SK-N-SH treated with all-trans-retinoic acid at 6 μM for 48 hours (cell line): ENCODE measurements around the gene RGS8.
A peak's percentile ranks its signal among the peaks of the same experiment; 100 is the strongest.

Source experiments
- ATAC-seq: fragments of 200-7000 bp; cut with Tn5 transposase; 3 replicates; pipeline ENCODE4 v1.9.1; 2020; ENCODE audit warnings: mild to moderate bottlenecking, moderate library complexity
- ARNTL ChIP-seq: fragments of 450-650 bp; formaldehyde crosslinking; IDR thresholded peaks from 2 replicates; pipeline ENCODE4 v1.5.0; 2020; ENCODE audit warnings: low read depth, mild to moderate bottlenecking, moderate library complexity, borderline replicate concordance
- CSDC2 ChIP-seq: fragments of 250-450 bp; sonication (Bioruptor Pico); IDR thresholded peaks from 2 replicates; pipeline ENCODE4 v1.5.0; 2020; ENCODE audit warnings: mild to moderate bottlenecking, moderate library complexity
- ESRRG ChIP-seq: fragments of 250-450 bp; sonication (Bioruptor Pico); IDR thresholded peaks from 2 replicates; pipeline ENCODE4 v1.6.1; 2021; ENCODE audit warnings: mild to moderate bottlenecking
- GLIS3 ChIP-seq: fragments of 250-450 bp; sonication (Bioruptor Pico); IDR thresholded peaks from 2 replicates; pipeline ENCODE4 v1.5.0; 2020; ENCODE audit warnings: mild to moderate bottlenecking, moderate library complexity
- ISL1 ChIP-seq: fragments of 250-450 bp; sonication (Bioruptor Pico); IDR thresholded peaks from 2 replicates; pipeline ENCODE4 v2.1.2; 2022; ENCODE audit warnings: mild to moderate bottlenecking, moderate library complexity
- OSR1 ChIP-seq: fragments of 250-450 bp; sonication (Bioruptor Pico); IDR thresholded peaks from 2 replicates; pipeline ENCODE4 v1.8.0; 2022; ENCODE audit warnings: moderate library complexity, mild to moderate bottlenecking, inconsistent platforms
- PPARA ChIP-seq: fragments of 250-450 bp; sonication (Bioruptor Pico); IDR thresholded peaks from 2 replicates; pipeline ENCODE4 v1.5.0; 2020; ENCODE audit warnings: mild to moderate bottlenecking, borderline replicate concordance
- RARB ChIP-seq: fragments of 250-450 bp; sonication (Bioruptor Pico); IDR thresholded peaks from 2 replicates; pipeline ENCODE4 v1.8.0; 2021; ENCODE audit warnings: mild to moderate bottlenecking, moderate library complexity
- SNAI2 ChIP-seq: fragments of 250-450 bp; sonication (Bioruptor Pico); IDR thresholded peaks from 2 replicates; pipeline ENCODE4 v1.5.0; 2020; ENCODE audit warnings: mild to moderate bottlenecking, moderate library complexity
- TCF4 ChIP-seq: fragments of 250-450 bp; sonication (Bioruptor Pico); IDR thresholded peaks from 2 replicates; pipeline ENCODE4 v1.8.0; 2021; ENCODE audit warnings: mild to moderate bottlenecking, moderate library complexity, borderline replicate concordance
- TSHZ2 ChIP-seq: fragments of 250-450 bp; sonication (Bioruptor Pico); IDR thresholded peaks from 2 replicates; pipeline ENCODE4 v1.5.0; 2020; ENCODE audit warnings: mild to moderate bottlenecking, moderate library complexity
- ZC3H10 ChIP-seq: fragments of 250-450 bp; sonication (Bioruptor Pico); IDR thresholded peaks from 2 replicates; pipeline ENCODE4 v1.5.1; 2021; ENCODE audit warnings: mild to moderate bottlenecking, moderate library complexity
- ZFP3 ChIP-seq: fragments of 250-450 bp; sonication (Bioruptor Pico); IDR thresholded peaks from 2 replicates; pipeline ENCODE4 v1.5.0; 2020; ENCODE audit warnings: mild to moderate bottlenecking, moderate library complexity
- ZFP30 ChIP-seq: fragments of 450-650 bp; formaldehyde crosslinking; IDR thresholded peaks from 2 replicates; pipeline ENCODE4 v1.5.0; 2022; ENCODE audit warnings: mild to moderate bottlenecking, moderate library complexity
- ZNF70 ChIP-seq: fragments of 450-650 bp; formaldehyde crosslinking; IDR thresholded peaks from 2 replicates; pipeline ENCODE4 v1.5.0; 2020; ENCODE audit warnings: mild to moderate bottlenecking, moderate library complexity
- ZNF8 ChIP-seq: fragments of 450-650 bp; formaldehyde crosslinking; IDR thresholded peaks from 2 replicates; pipeline ENCODE4 v1.5.0; 2020; ENCODE audit warnings: mild to moderate bottlenecking, moderate library complexity
- TF ChIP-seq, protein P1 (sequence below): fragments of 250-450 bp; sonication (Bioruptor Pico); IDR thresholded peaks from 2 replicates; pipeline ENCODE4 v1.8.0; 2020; ENCODE audit warnings: mild to moderate bottlenecking, moderate library complexity, borderline replicate concordance
- TF ChIP-seq, protein P2 (sequence below): fragments of 250-450 bp; sonication (Bioruptor Pico); IDR thresholded peaks from 2 replicates; pipeline ENCODE4 v1.5.1; 2021; ENCODE audit warnings: mild to moderate bottlenecking, moderate library complexity
- TF ChIP-seq, protein P3 (sequence below): fragments of 250-450 bp; sonication (Bioruptor Pico); IDR thresholded peaks from 2 replicates; pipeline ENCODE4 v1.8.0; 2021; ENCODE audit warnings: low read depth, mild to moderate bottlenecking, moderate library complexity, borderline replicate concordance

The RGS8 gene

DNA sequence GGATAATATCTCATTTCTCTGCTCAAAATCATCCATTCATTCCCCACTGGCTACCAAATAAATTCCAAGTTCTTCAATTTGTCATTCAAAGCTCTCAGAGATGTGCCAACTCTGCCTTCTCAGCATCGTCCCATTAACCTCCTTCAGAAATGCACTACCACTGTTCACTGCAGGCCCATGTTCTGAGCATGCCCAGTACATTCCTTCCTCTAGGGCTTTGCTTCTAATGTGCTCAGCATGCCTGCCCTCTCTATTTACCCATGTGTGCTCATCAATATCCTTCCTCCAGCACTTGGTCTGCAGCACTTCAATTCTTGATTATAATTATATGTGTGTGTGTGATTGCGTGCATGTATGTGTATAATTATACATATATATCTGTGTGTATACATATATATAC lies 36.1 kb upstream of the RGS8 start:
- ATAC-seq: peak; percentile 87
- TF ChIP-seq ZNF8 (CRISPR knock-in tag): no peak
- TF ChIP-seq ZNF70: 0 out of 2 replicates have a peak, but pooled peaks have one; percentile 27

GRCh38 chr1:182719553-182719952 lies 35.2 kb upstream of the RGS8 start:
- ATAC-seq: no peak
- TF ChIP-seq, protein P1, sequence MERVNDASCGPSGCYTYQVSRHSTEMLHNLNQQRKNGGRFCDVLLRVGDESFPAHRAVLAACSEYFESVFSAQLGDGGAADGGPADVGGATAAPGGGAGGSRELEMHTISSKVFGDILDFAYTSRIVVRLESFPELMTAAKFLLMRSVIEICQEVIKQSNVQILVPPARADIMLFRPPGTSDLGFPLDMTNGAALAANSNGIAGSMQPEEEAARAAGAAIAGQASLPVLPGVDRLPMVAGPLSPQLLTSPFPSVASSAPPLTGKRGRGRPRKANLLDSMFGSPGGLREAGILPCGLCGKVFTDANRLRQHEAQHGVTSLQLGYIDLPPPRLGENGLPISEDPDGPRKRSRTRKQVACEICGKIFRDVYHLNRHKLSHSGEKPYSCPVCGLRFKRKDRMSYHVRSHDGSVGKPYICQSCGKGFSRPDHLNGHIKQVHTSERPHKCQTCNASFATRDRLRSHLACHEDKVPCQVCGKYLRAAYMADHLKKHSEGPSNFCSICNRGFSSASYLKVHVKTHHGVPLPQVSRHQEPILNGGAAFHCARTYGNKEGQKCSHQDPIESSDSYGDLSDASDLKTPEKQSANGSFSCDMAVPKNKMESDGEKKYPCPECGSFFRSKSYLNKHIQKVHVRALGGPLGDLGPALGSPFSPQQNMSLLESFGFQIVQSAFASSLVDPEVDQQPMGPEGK: no peak
- TF ChIP-seq, protein P2, sequence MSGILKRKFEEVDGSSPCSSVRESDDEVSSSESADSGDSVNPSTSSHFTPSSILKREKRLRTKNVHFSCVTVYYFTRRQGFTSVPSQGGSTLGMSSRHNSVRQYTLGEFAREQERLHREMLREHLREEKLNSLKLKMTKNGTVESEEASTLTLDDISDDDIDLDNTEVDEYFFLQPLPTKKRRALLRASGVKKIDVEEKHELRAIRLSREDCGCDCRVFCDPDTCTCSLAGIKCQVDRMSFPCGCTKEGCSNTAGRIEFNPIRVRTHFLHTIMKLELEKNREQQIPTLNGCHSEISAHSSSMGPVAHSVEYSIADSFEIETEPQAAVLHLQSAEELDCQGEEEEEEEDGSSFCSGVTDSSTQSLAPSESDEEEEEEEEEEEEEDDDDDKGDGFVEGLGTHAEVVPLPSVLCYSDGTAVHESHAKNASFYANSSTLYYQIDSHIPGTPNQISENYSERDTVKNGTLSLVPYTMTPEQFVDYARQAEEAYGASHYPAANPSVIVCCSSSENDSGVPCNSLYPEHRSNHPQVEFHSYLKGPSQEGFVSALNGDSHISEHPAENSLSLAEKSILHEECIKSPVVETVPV: no peak
- TF ChIP-seq TSHZ2 (CRISPR knock-in tag) (no peak), TCF4 (no peak), RARB (CRISPR knock-in tag) (no peak), ZC3H10 (CRISPR knock-in tag) (no peak)

DNA sequence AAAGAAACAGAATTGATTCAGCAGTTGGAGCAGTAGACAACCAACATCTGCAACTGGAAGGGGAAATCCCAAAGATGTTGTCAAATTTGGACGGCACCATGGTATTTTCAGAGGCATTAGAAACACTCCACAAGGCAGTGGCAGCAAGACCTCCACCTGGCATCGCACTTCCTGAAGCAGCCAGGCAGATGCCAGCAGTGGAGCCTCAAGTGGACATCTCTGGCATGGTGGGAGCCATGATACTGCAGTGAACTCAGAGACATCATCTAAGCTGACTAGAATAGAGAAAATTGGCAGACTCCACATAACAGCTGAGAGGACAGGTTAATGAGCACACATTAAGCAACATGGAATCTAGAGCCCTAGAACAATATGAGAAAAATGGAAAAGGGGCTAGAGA lies 33.9 kb upstream of the RGS8 start:
- no peak for TF ChIP-seq PPARA
- TF ChIP-seq TCF4: no peak
- no peak for TF ChIP-seq ZNF70
- no peak for TF ChIP-seq ZFP3
- ATAC-seq: peak; percentile 54; the same call in 1 of the 3 replicates

- TF ChIP-seq ZC3H10 (CRISPR knock-in tag) (no peak), SNAI2 (CRISPR knock-in tag) (no peak), ZFP30 (CRISPR knock-in tag) (no peak), CSDC2 (CRISPR knock-in tag) (no peak), GLIS3 (CRISPR knock-in tag) (no peak), ARNTL (no peak), ESRRG (CRISPR knock-in tag) (no peak), ISL1 (CRISPR knock-in tag) (no peak), ZNF70 (no peak), OSR1 (CRISPR knock-in tag) (no peak)
- TF ChIP-seq, protein P3, sequence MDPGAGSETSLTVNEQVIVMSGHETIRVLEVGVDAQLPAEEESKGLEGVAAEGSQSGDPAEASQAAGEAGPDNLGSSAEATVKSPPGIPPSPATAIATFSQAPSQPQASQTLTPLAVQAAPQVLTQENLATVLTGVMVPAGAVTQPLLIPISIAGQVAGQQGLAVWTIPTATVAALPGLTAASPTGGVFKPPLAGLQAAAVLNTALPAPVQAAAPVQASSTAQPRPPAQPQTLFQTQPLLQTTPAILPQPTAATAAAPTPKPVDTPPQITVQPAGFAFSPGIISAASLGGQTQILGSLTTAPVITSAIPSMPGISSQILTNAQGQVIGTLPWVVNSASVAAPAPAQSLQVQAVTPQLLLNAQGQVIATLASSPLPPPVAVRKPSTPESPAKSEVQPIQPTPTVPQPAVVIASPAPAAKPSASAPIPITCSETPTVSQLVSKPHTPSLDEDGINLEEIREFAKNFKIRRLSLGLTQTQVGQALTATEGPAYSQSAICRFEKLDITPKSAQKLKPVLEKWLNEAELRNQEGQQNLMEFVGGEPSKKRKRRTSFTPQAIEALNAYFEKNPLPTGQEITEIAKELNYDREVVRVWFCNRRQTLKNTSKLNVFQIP (CRISPR knock-in tag): no peak
- TF ChIP-seq, protein P2: no peak
- TF ChIP-seq, all 23 proteins: peak for 0
- no peak for ATAC-seq
Observed at GRCh38 chr1:182716740-182717720, 32.6 kb upstream of the RGS8 start.
